ENCODE measurements around the gene MED22. TPM values are rescaled to one million over a fixed set of nuclear protein-coding genes. Genes with fewer than 3 reads are reported as not detected.
"Not testable (repeated sequence)": the region's sequence is repeated elsewhere in the genome, so short reads cannot be mapped to it uniquely, and the experiment has no call there.

The MED22 gene
- total and polyA plus RNA-seq, 5 donors from 2014 or later: 7.3 to 29.3 (median 12.0) TPM

DNA sequence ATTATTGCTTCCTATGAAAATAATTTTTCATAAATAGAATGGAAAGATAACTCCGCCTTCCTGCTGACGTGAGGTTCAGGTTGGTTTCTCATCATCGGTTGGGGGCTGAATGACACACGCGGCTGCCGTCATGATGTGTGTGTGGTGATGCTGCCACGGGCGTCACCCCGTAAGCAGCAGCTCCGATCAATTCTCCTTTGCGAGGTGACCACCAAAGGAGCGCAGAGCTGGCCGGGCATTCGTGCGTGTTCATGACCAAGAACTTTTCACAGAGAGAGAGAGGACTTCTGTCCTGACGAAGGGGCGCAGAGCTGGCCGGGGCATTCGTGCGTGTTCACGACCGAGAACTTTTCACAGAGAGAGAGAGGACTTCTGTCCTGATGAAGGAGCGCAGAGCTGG is 42.2 kb downstream of the MED22 start:
- Histone ChIP-seq H3K9me3 (ENCODE audit: control insufficient read depth in 2 of 2, low read length in 2 of 2) (no peaks in the 10 kb centered on the region), H3K27ac (ENCODE audit: insufficient read depth, low read length, poor library complexity, severe bottlenecking) (no peak overlapping the region), H3K4me1 (ENCODE audit: control insufficient read depth, insufficient read depth, low read length, poor library complexity, severe bottlenecking) (no peaks in the 10 kb centered on the region), H3K36me3 (ENCODE audit: control insufficient read depth, insufficient read depth, low read length) (no peaks in the 10 kb centered on the region), H3K4me3 (ENCODE audit: low read depth, low read length) (no peak overlapping the region), H3K27me3 (ENCODE audit: control insufficient read depth, insufficient read depth, low read length) (no peaks in the 10 kb centered on the region)
- no peak overlapping the region for H3K4me3 Mint-ChIP-seq
- no peak overlapping the region for H3K27ac Mint-ChIP-seq
- H3K27me3 Mint-ChIP-seq: peaks cover 16% of the 10 kb centered on the region
- peaks cover 6% of the 10 kb centered on the region for H3K36me3 Mint-ChIP-seq
- DNase-seq (no peak), ATAC-seq (ENCODE audit: low read depth in 2 of 2) (no peak)
- H3K4me1 Mint-ChIP-seq: no peaks in the 10 kb centered on the region
- peaks cover 0 to 2% (median 0%) of the 10 kb centered on the region in 7 donors for H3K9me3 Mint-ChIP-seq

DNA sequence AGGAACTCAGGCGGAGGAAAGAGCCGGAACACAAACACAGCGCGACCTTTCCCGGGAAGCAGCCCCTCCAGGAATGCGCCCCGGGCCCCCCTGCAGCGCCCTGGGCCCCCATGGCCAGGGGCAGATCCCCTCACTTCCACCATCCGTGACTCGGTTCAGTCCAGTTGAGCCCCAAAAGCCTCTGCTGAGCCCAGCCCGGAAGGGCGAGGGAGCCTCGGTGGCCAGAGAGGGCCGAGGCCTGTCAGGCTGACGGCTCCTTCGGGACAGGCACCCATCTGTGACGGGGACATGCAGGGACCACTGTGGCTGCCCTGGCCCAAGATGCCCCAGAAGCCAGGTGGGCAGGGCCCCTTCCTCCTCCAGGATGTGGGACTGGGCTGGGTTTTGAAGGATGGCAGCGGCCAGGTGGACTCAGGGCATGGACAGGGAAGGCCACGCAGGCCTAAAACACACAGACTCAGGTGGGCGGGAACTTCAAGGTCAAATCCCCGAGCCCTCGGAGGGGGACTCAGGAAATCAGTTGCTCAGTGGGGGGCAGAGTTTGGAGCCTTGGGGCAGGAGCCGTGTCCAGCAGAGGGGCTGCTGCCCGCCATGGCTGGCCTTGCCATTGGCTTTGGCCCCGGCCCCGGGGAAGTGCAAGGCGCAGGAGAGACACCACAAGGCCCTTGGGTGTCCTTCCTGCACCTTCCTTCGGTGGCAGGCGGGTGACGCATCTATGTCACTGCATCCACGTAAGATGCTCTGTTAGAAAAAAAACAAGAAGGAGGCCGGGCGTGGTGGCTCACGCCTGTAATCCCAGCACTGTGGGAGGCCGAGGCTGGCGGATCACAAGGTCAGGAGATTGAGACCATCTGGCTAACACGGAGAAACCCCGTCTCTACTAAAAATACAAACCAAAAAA is 43.2 kb downstream of the MED22 start:
- Mint-ChIP-seq H3K9me3 (peaks cover 0 to 2% (median 0%) of the 10 kb centered on the region in 7 donors), H3K27me3 (peaks cover 12% of the 10 kb centered on the region), H3K27ac (peak overlapping the region in 1 of 3 donors; percentile 52), H3K4me3 (no peak overlapping the region), H3K36me3 (peaks cover 4% of the 10 kb centered on the region), H3K4me1 (no peaks in the 10 kb centered on the region)
- Histone ChIP-seq H3K27me3 (ENCODE audit: control insufficient read depth, insufficient read depth, low read length) (no peaks in the 10 kb centered on the region), H3K4me3 (ENCODE audit: low read depth, low read length) (no peak overlapping the region), H3K4me1 (ENCODE audit: control insufficient read depth, insufficient read depth, low read length, poor library complexity, severe bottlenecking) (no peaks in the 10 kb centered on the region), H3K27ac (ENCODE audit: insufficient read depth, low read length, poor library complexity, severe bottlenecking) (no peak overlapping the region), H3K36me3 (ENCODE audit: control insufficient read depth, insufficient read depth, low read length) (no peaks in the 10 kb centered on the region), H3K9me3 (ENCODE audit: control insufficient read depth in 2 of 2, low read length in 2 of 2) (no peaks in the 10 kb centered on the region)
- no peak for DNase-seq
- ATAC-seq (ENCODE audit: low read depth in 2 of 2): no peak

DNA sequence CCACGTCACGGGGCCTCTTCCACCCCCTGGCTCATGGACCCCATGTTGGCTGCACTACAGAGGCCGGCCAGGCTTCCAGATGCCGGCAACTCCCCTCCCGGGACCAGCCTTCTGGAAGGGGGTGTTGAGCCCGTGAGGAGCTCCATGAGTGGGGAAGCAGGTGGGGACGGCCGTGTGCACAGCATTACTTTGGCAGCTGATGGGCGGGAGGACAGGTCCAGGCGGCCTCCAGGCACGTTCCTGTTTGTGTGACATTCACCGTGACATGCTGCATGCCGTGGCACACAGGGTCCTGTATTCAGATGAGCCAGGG is 43.8 kb downstream of the MED22 start:
- no peak overlapping the region for H3K27ac Mint-ChIP-seq
- Histone ChIP-seq H3K9me3 (ENCODE audit: control insufficient read depth in 2 of 2, low read length in 2 of 2) (no peaks in the 10 kb centered on the region), H3K4me3 (ENCODE audit: low read depth, low read length) (no peak overlapping the region), H3K27ac (ENCODE audit: insufficient read depth, low read length, poor library complexity, severe bottlenecking) (no peak overlapping the region), H3K4me1 (ENCODE audit: control insufficient read depth, insufficient read depth, low read length, poor library complexity, severe bottlenecking) (no peaks in the 10 kb centered on the region), H3K27me3 (ENCODE audit: control insufficient read depth, insufficient read depth, low read length) (no peaks in the 10 kb centered on the region), H3K36me3 (ENCODE audit: control insufficient read depth, insufficient read depth, low read length) (no peaks in the 10 kb centered on the region)
- no peak for ATAC-seq (ENCODE audit: low read depth in 2 of 2)
- H3K9me3 Mint-ChIP-seq: peaks cover 0 to 2% (median 0%) of the 10 kb centered on the region in 7 donors
- H3K4me3 Mint-ChIP-seq: no peak overlapping the region
- no peak for DNase-seq
- no peaks in the 10 kb centered on the region for H3K36me3 Mint-ChIP-seq
- no peaks in the 10 kb centered on the region for H3K4me1 Mint-ChIP-seq
- peaks cover 6% of the 10 kb centered on the region for H3K27me3 Mint-ChIP-seq

DNA sequence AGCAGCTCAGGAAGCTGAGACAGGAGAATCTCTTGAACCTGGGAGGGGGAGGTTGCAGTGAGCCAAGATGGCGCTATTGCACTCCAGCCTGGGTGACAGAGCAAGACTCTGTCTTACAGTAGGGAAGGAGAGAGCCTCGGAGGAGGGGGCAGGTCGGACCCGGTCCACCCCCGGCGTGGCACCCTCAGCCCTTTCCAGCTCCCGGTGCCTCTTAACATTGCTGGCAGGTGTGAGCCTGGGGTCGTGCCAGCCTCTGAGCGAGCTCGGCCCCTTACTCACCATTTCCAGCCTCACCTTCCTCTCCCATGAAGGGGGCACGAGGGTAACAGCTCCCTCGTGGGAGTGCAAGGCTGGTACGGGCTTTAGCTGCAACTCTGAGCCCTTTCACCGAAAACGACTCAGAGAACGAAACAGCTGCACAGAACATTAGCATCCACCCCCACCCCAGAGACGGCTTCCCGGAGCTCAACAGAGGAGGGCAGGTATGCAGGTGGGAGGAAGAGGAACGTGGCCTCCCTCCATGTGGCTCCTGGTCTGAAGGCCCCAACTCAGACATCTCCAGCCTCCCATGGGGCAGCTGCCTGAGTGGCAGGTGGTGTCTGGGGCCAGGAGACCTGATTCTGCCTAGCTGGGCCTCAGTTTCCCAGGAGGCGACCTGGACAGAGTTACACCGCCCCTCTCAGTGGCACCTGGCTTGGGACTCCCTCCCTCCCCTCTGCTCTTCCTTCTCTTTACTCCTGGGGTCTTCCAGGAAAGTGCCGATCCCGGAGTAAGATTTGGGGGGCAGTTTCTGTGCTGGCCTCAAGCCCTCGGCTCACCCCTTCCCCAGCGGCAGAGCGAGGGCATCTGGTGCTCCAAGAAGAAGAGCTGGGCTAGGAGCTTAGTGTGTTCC is 44.4 kb downstream of the MED22 start:
- Mint-ChIP-seq H3K4me3 (no peak overlapping the region), H3K9me3 (no peaks in the 10 kb centered on the region), H3K4me1 (no peaks in the 10 kb centered on the region), H3K27ac (no peak overlapping the region), H3K27me3 (peaks cover 4% of the 10 kb centered on the region), H3K36me3 (no peaks in the 10 kb centered on the region)
- Histone ChIP-seq H3K4me3 (ENCODE audit: low read depth, low read length) (no peak overlapping the region), H3K9me3 (ENCODE audit: control insufficient read depth in 2 of 2, low read length in 2 of 2) (no peaks in the 10 kb centered on the region), H3K27me3 (ENCODE audit: control insufficient read depth, insufficient read depth, low read length) (no peaks in the 10 kb centered on the region), H3K27ac (ENCODE audit: insufficient read depth, low read length, poor library complexity, severe bottlenecking) (no peak overlapping the region), H3K36me3 (ENCODE audit: control insufficient read depth, insufficient read depth, low read length) (no peaks in the 10 kb centered on the region), H3K4me1 (ENCODE audit: control insufficient read depth, insufficient read depth, low read length, poor library complexity, severe bottlenecking) (no peaks in the 10 kb centered on the region)
- DNase-seq (no peak), ATAC-seq (ENCODE audit: low read depth in 2 of 2) (no peak)

DNA sequence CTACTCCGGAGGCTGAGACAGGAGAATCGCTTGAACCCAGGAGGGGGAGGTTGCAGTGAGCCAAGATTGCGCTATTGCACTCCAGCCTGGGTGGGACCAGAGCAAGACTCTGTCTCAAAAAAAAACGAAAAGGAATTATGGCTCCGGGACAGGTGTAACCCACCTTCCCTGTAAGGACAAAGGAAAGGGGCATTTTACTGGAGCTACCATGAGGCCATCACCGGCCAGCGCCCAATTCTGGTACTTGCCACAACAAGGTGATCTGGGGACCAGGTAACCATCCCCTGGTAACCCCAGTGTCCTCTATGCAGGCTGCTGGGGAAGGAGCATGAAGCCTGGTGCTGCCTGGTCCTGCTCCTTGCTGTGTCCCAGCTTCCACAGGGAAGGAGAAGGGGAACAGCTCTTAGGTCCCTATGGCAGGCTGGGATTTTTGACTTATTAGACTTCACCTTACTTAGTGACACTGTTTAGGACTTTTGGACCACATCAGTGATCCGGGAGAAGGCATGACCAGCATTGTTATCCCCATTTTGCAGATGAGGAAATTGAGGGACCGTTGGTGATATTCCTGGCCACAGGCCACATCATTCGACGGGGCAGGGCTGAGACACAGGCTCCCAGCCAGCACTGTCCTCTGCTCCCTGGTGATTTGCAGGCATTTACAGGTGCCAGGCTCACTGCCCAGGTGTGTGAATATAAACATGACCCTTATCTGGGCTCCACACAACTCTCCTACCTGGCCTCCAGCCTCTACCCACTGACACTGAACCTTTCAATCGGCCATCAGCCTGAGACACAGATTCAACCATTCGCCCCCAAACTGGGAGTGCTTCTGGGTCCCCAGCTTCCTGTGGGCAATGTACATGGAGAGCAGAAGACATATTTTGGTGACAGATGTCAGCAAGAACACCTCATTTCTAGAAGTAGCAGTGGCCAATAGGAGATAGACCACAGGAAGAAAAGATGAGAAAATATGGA is 46.4 kb downstream of the MED22 start:
- no peak overlapping the region for H3K4me3 ChIP-seq (ENCODE audit: low read depth, low read length)
- peaks cover 2% of the 10 kb centered on the region for H3K27me3 ChIP-seq (ENCODE audit: control insufficient read depth, insufficient read depth, low read length)
- no peak overlapping the region for H3K27ac Mint-ChIP-seq
- H3K4me1 ChIP-seq (ENCODE audit: control insufficient read depth, insufficient read depth, low read length, poor library complexity, severe bottlenecking): no peaks in the 10 kb centered on the region
- no peaks in the 10 kb centered on the region for H3K9me3 ChIP-seq (ENCODE audit: control insufficient read depth in 2 of 2, low read length in 2 of 2)
- H3K36me3 ChIP-seq (ENCODE audit: control insufficient read depth, insufficient read depth, low read length): no peaks in the 10 kb centered on the region
- H3K9me3 Mint-ChIP-seq: no peaks in the 10 kb centered on the region
- H3K4me3 Mint-ChIP-seq: no peak overlapping the region
- ATAC-seq (ENCODE audit: low read depth in 2 of 2) (no peak), DNase-seq (no peak)
- peaks cover 18% of the 10 kb centered on the region for H3K27me3 Mint-ChIP-seq
- H3K4me1 Mint-ChIP-seq: no peaks in the 10 kb centered on the region
- no peak overlapping the region for H3K27ac ChIP-seq (ENCODE audit: insufficient read depth, low read length, poor library complexity, severe bottlenecking)
- no peaks in the 10 kb centered on the region for H3K36me3 Mint-ChIP-seq

DNA sequence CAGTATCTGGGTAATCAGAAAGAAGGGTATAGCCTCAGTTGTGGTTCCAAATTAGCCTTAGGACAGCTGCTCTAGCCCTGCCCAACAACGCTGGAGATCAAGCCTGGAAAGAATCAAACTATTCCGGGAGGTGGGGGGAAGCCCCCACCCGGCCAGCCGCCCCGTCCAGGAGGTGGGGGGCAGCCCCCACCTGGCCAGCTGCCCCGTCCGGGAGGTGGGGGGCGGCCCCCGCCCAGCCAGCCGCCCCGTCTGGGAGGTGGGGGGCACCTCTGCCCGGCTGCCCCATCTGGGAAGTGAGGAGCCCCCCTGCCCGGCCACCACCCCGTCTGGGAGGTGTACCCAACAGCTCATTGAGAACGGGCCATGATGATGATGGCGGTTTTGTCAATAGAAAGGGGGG is 47.9 kb downstream of the MED22 start:
- H3K27me3 Mint-ChIP-seq: peaks cover 18% of the 10 kb centered on the region
- not testable (repeated sequence) for H3K9me3 ChIP-seq (ENCODE audit: control insufficient read depth in 2 of 2, low read length in 2 of 2); ATAC-seq (ENCODE audit: low read depth in 2 of 2); H3K4me3 ChIP-seq (ENCODE audit: low read depth, low read length); H3K4me1 ChIP-seq (ENCODE audit: control insufficient read depth, insufficient read depth, low read length, poor library complexity, severe bottlenecking); H3K27me3 ChIP-seq (ENCODE audit: control insufficient read depth, insufficient read depth, low read length); H3K36me3 Mint-ChIP-seq; H3K27ac ChIP-seq (ENCODE audit: insufficient read depth, low read length, poor library complexity, severe bottlenecking); H3K9me3 Mint-ChIP-seq; H3K4me1 Mint-ChIP-seq; H3K27ac Mint-ChIP-seq; H3K36me3 ChIP-seq (ENCODE audit: control insufficient read depth, insufficient read depth, low read length); H3K4me3 Mint-ChIP-seq; DNase-seq

DNA sequence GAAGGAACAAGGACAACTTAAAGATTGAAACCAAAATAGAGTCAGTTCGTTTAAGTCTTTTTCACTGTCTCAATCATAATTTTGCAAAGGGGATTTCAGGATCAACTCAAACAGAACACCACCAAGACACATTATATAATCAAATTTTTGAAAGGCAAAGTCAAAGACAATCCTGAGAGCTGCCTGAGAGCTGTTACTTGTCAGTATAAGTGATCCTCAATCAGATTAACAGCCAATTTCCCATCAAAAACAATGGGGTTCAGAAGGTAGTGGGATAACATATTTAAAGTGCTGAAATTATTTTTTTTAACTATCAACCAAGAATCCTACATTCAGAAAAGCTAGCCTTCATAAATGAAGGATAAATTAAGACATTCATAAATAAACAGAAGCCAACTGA is 53.7 kb downstream of the MED22 start:
- peaks cover 0 to 26% (median 5%) of the 10 kb centered on the region in 7 donors for H3K9me3 Mint-ChIP-seq

More for the DNA sequence above, 53.7 kb downstream of the MED22 start:
- no peaks in the 10 kb centered on the region for H3K36me3 Mint-ChIP-seq
- peaks cover 12 to 17% of the 10 kb centered on the region in 2 experiments for H3K9me3 ChIP-seq (ENCODE audit: control insufficient read depth in 2 of 2, low read length in 2 of 2)
- H3K36me3 ChIP-seq (ENCODE audit: control insufficient read depth, insufficient read depth, low read length): no peaks in the 10 kb centered on the region
- H3K4me3 Mint-ChIP-seq: no peak overlapping the region
- no peaks in the 10 kb centered on the region for H3K4me1 Mint-ChIP-seq
- H3K27ac ChIP-seq (ENCODE audit: insufficient read depth, low read length, poor library complexity, severe bottlenecking): no peak overlapping the region
- peaks cover 41% of the 10 kb centered on the region for H3K27me3 Mint-ChIP-seq
- no peak overlapping the region for H3K4me3 ChIP-seq (ENCODE audit: low read depth, low read length)
- H3K27me3 ChIP-seq (ENCODE audit: control insufficient read depth, insufficient read depth, low read length): peaks cover 6% of the 10 kb centered on the region
- DNase-seq (no peak), ATAC-seq (ENCODE audit: low read depth in 2 of 2) (no peak)
- H3K4me1 ChIP-seq (ENCODE audit: control insufficient read depth, insufficient read depth, low read length, poor library complexity, severe bottlenecking): no peaks in the 10 kb centered on the region
- no peak overlapping the region for H3K27ac Mint-ChIP-seq

All from CD4-positive, CD25-positive, alpha-beta regulatory T cell (primary cell).